Glomerular visceral epithelial cell (primary cell): ENCODE measurements around the gene ALK.

Experiments
- DNase-seq: peaks from one replicate; pipeline ENCODE4 v3.0.0-alpha.2; 2016; ENCODE audit errors: extremely low spot score

Gene ALK

GRCh38 chr2:29576231-29576630 is 345.2 kb downstream of the ALK start:
- DNase-seq = no peak

GRCh38 chr2:29575370-29575890 is 346.0 kb downstream of the ALK start:
- DNase-seq = no peak

- DNase-seq = no peak
Observed at GRCh38 chr2:29573612-29574011, 347.8 kb downstream of the ALK start.

GRCh38 chr2:29573147-29573546 is 348.2 kb downstream of the ALK start:
- DNase-seq = no peak

- no peak for DNase-seq
Observed at GRCh38 chr2:29570539-29570938, 350.8 kb downstream of the ALK start.

- no peak for DNase-seq
Observed at GRCh38 chr2:29567906-29568520, 353.4 kb downstream of the ALK start.

- no peak for DNase-seq
Observed at GRCh38 chr2:29563697-29564096, 357.7 kb downstream of the ALK start.

GRCh38 chr2:29562896-29563295 is 358.5 kb downstream of the ALK start:
- no peak for DNase-seq

- DNase-seq = no peak
Observed at GRCh38 chr2:29562319-29562718, 359.1 kb downstream of the ALK start.

GRCh38 chr2:29561628-29562027 is 359.8 kb downstream of the ALK start:
- no peak for DNase-seq

GRCh38 chr2:29561181-29561580 is 360.2 kb downstream of the ALK start:
- DNase-seq = no peak

GRCh38 chr2:29560566-29560965 is 360.8 kb downstream of the ALK start:
- no peak for DNase-seq

- DNase-seq = no peak
Observed at GRCh38 chr2:29560030-29560429, 361.4 kb downstream of the ALK start.

- no peak for DNase-seq
Observed at GRCh38 chr2:29559578-29559977, 361.8 kb downstream of the ALK start.

- DNase-seq = no peak
Observed at GRCh38 chr2:29558097-29558496, 363.3 kb downstream of the ALK start.

- no peak for DNase-seq
Observed at GRCh38 chr2:29557268-29557667, 364.1 kb downstream of the ALK start.

- DNase-seq = no peak
Observed at GRCh38 chr2:29549069-29549380, 372.4 kb downstream of the ALK start.

GRCh38 chr2:29544917-29545316 is 376.5 kb downstream of the ALK start:
- DNase-seq = no peak

GRCh38 chr2:29544031-29544430 is 377.4 kb downstream of the ALK start:
- DNase-seq = no peak

GRCh38 chr2:29535188-29535587 is 386.2 kb downstream of the ALK start:
- no peak for DNase-seq

GRCh38 chr2:29532436-29532835 is 388.9 kb downstream of the ALK start:
- no peak for DNase-seq

GRCh38 chr2:29531626-29532025 is 389.8 kb downstream of the ALK start:
- no peak for DNase-seq

GRCh38 chr2:29530281-29530680 is 391.1 kb downstream of the ALK start:
- no peak for DNase-seq

GRCh38 chr2:29528891-29529520 is 392.4 kb downstream of the ALK start:
- DNase-seq = no peak
